ENCODE data around the gene TFDP1. TPM values are rescaled to one million over a fixed set of nuclear protein-coding genes. Genes with fewer than 3 reads are reported as not detected.
A peak's percentile ranks its signal among the peaks of the same experiment; 100 is the strongest.
"Not testable (repeated sequence)": the region's sequence is repeated elsewhere in the genome, so short reads cannot be mapped to it uniquely, and the experiment has no call there.

Gene TFDP1
- total and polyA plus RNA-seq, 5 donors from 2014 or later = 31.1 to 64.3 (median 39.8) TPM

- Mint-ChIP-seq H3K27me3 (no peaks in the 10 kb centered on the region), H3K27ac (no peak overlapping the region), H3K9me3 (peaks cover 0 to 2% (median 0%) of the 10 kb centered on the region in 7 donors), H3K36me3 (peaks cover 19% of the 10 kb centered on the region), H3K4me1 (peaks cover 0 to 4% (median 0%) of the 10 kb centered on the region in 4 donors), H3K4me3 (no peak overlapping the region)
- Histone ChIP-seq H3K36me3 (ENCODE audit: control insufficient read depth, insufficient read depth, low read length) (peaks cover 5% of the 10 kb centered on the region), H3K27me3 (ENCODE audit: control insufficient read depth, insufficient read depth, low read length) (no peaks in the 10 kb centered on the region), H3K27ac (ENCODE audit: insufficient read depth, low read length, poor library complexity, severe bottlenecking) (no peak overlapping the region), H3K9me3 (ENCODE audit: control insufficient read depth in 2 of 2, low read length in 2 of 2) (no peaks in the 10 kb centered on the region), H3K4me3 (ENCODE audit: low read depth, low read length) (no peak overlapping the region), H3K4me1 (ENCODE audit: control insufficient read depth, insufficient read depth, low read length, poor library complexity, severe bottlenecking) (no peaks in the 10 kb centered on the region)
- ATAC-seq (ENCODE audit: low read depth in 2 of 2) (no peak), DNase-seq (no peak)
These were observed 35.7 kb downstream of the TFDP1 start for GRCh38 chr13:113620036-113620796.

GRCh38 chr13:113621046-113621445 lies 36.5 kb downstream of the TFDP1 start:
- H3K27ac Mint-ChIP-seq = peak overlapping the region in 2 of 3 donors; percentile 18 to 33

GRCh38 chr13:113621498-113621897 lies 36.9 kb downstream of the TFDP1 start:
- H3K36me3 ChIP-seq (ENCODE audit: control insufficient read depth, insufficient read depth, low read length); H3K27me3 ChIP-seq (ENCODE audit: control insufficient read depth, insufficient read depth, low read length); H3K9me3 ChIP-seq (ENCODE audit: control insufficient read depth in 2 of 2, low read length in 2 of 2); H3K4me1 Mint-ChIP-seq; H3K27ac ChIP-seq (ENCODE audit: insufficient read depth, low read length, poor library complexity, severe bottlenecking); DNase-seq; ATAC-seq (ENCODE audit: low read depth in 2 of 2); H3K4me1 ChIP-seq (ENCODE audit: control insufficient read depth, insufficient read depth, low read length, poor library complexity, severe bottlenecking); H3K4me3 Mint-ChIP-seq; H3K9me3 Mint-ChIP-seq; H3K4me3 ChIP-seq (ENCODE audit: low read depth, low read length); H3K27me3 Mint-ChIP-seq: not testable (repeated sequence)
- Mint-ChIP-seq H3K27ac (peak overlapping the region in 1 of 3 donors; percentile 33), H3K36me3 (peaks cover 19% of the 10 kb centered on the region)

More at GRCh38 chr13:113621046-113621445, 36.5 kb downstream of the TFDP1 start:
- ATAC-seq (ENCODE audit: low read depth in 2 of 2) (no peak), DNase-seq (no peak)
- Histone ChIP-seq H3K4me3 (ENCODE audit: low read depth, low read length) (no peak overlapping the region), H3K9me3 (ENCODE audit: control insufficient read depth in 2 of 2, low read length in 2 of 2) (no peaks in the 10 kb centered on the region), H3K36me3 (ENCODE audit: control insufficient read depth, insufficient read depth, low read length) (peaks cover 5% of the 10 kb centered on the region), H3K27ac (ENCODE audit: insufficient read depth, low read length, poor library complexity, severe bottlenecking) (no peak overlapping the region), H3K4me1 (ENCODE audit: control insufficient read depth, insufficient read depth, low read length, poor library complexity, severe bottlenecking) (no peaks in the 10 kb centered on the region), H3K27me3 (ENCODE audit: control insufficient read depth, insufficient read depth, low read length) (no peaks in the 10 kb centered on the region)
- H3K4me1 Mint-ChIP-seq = peaks cover 0 to 4% (median 0%) of the 10 kb centered on the region in 4 donors
- peaks cover 0 to 2% (median 0%) of the 10 kb centered on the region in 7 donors for H3K9me3 Mint-ChIP-seq
- H3K4me3 Mint-ChIP-seq = no peak overlapping the region
- no peaks in the 10 kb centered on the region for H3K27me3 Mint-ChIP-seq
- H3K36me3 Mint-ChIP-seq = peaks cover 19% of the 10 kb centered on the region

GRCh38 chr13:113621986-113622550 lies 37.5 kb downstream of the TFDP1 start:
- peaks cover 19% of the 10 kb centered on the region for H3K36me3 Mint-ChIP-seq
- H3K27me3 Mint-ChIP-seq; H3K27me3 ChIP-seq (ENCODE audit: control insufficient read depth, insufficient read depth, low read length); H3K9me3 ChIP-seq (ENCODE audit: control insufficient read depth in 2 of 2, low read length in 2 of 2); ATAC-seq (ENCODE audit: low read depth in 2 of 2); DNase-seq; H3K4me1 Mint-ChIP-seq; H3K36me3 ChIP-seq (ENCODE audit: control insufficient read depth, insufficient read depth, low read length); H3K27ac Mint-ChIP-seq; H3K9me3 Mint-ChIP-seq; H3K27ac ChIP-seq (ENCODE audit: insufficient read depth, low read length, poor library complexity, severe bottlenecking); H3K4me3 ChIP-seq (ENCODE audit: low read depth, low read length); H3K4me3 Mint-ChIP-seq; H3K4me1 ChIP-seq (ENCODE audit: control insufficient read depth, insufficient read depth, low read length, poor library complexity, severe bottlenecking): not testable (repeated sequence)

GRCh38 chr13:113622791-113623490 lies 38.4 kb downstream of the TFDP1 start:
- H3K4me1 ChIP-seq (ENCODE audit: control insufficient read depth, insufficient read depth, low read length, poor library complexity, severe bottlenecking) = no peaks in the 10 kb centered on the region
- peaks cover 5% of the 10 kb centered on the region for H3K36me3 ChIP-seq (ENCODE audit: control insufficient read depth, insufficient read depth, low read length)
- no peaks in the 10 kb centered on the region for H3K9me3 ChIP-seq (ENCODE audit: control insufficient read depth in 2 of 2, low read length in 2 of 2)
- Mint-ChIP-seq H3K36me3 (peaks cover 18% of the 10 kb centered on the region), H3K9me3 (peaks cover 0 to 2% (median 0%) of the 10 kb centered on the region in 7 donors), H3K4me1 (peaks cover 0 to 4% (median 0%) of the 10 kb centered on the region in 4 donors), H3K27me3 (no peaks in the 10 kb centered on the region), H3K27ac (no peak overlapping the region), H3K4me3 (no peak overlapping the region)
- no peak overlapping the region for H3K27ac ChIP-seq (ENCODE audit: insufficient read depth, low read length, poor library complexity, severe bottlenecking)
- DNase-seq = no peak
- no peak overlapping the region for H3K4me3 ChIP-seq (ENCODE audit: low read depth, low read length)
- ATAC-seq (ENCODE audit: low read depth in 2 of 2) = no peak
- no peaks in the 10 kb centered on the region for H3K27me3 ChIP-seq (ENCODE audit: control insufficient read depth, insufficient read depth, low read length)

- no peak for ATAC-seq (ENCODE audit: low read depth in 2 of 2)
- no peaks in the 10 kb centered on the region for H3K4me1 ChIP-seq (ENCODE audit: control insufficient read depth, insufficient read depth, low read length, poor library complexity, severe bottlenecking)
- Mint-ChIP-seq H3K4me3 (no peak overlapping the region), H3K4me1 (peaks cover 0 to 1% (median 0%) of the 10 kb centered on the region in 4 donors), H3K36me3 (peaks cover 15% of the 10 kb centered on the region), H3K9me3 (peaks cover 0 to 3% (median 0%) of the 10 kb centered on the region in 7 donors), H3K27ac (peak overlapping the region in 1 of 3 donors; percentile 60), H3K27me3 (no peaks in the 10 kb centered on the region)
- no peak overlapping the region for H3K4me3 ChIP-seq (ENCODE audit: low read depth, low read length)
- no peak overlapping the region for H3K27ac ChIP-seq (ENCODE audit: insufficient read depth, low read length, poor library complexity, severe bottlenecking)
- no peaks in the 10 kb centered on the region for H3K9me3 ChIP-seq (ENCODE audit: control insufficient read depth in 2 of 2, low read length in 2 of 2)
- no peak for DNase-seq
- H3K36me3 ChIP-seq (ENCODE audit: control insufficient read depth, insufficient read depth, low read length) = peaks cover 5% of the 10 kb centered on the region
- no peaks in the 10 kb centered on the region for H3K27me3 ChIP-seq (ENCODE audit: control insufficient read depth, insufficient read depth, low read length)
These were observed 39.1 kb downstream of the TFDP1 start for GRCh38 chr13:113623491-113624234.

GRCh38 chr13:113624235-113624587 lies 39.7 kb downstream of the TFDP1 start:
- no peaks in the 10 kb centered on the region for H3K4me1 ChIP-seq (ENCODE audit: control insufficient read depth, insufficient read depth, low read length, poor library complexity, severe bottlenecking)
- H3K27ac Mint-ChIP-seq = peak overlapping the region in 2 of 3 donors; percentile 60 to 83
- no peaks in the 10 kb centered on the region for H3K27me3 Mint-ChIP-seq
- no peak overlapping the region for H3K27ac ChIP-seq (ENCODE audit: insufficient read depth, low read length, poor library complexity, severe bottlenecking)
- H3K36me3 ChIP-seq (ENCODE audit: control insufficient read depth, insufficient read depth, low read length) = peaks cover 6% of the 10 kb centered on the region
- H3K27me3 ChIP-seq (ENCODE audit: control insufficient read depth, insufficient read depth, low read length) = no peaks in the 10 kb centered on the region
- no peak for DNase-seq
- ATAC-seq (ENCODE audit: low read depth in 2 of 2) = no peak
- H3K4me1 Mint-ChIP-seq = no peaks in the 10 kb centered on the region
- no peak overlapping the region for H3K4me3 ChIP-seq (ENCODE audit: low read depth, low read length)
- peaks cover 15% of the 10 kb centered on the region for H3K36me3 Mint-ChIP-seq
- H3K4me3 Mint-ChIP-seq = no peak overlapping the region
- peaks cover 0 to 3% (median 0%) of the 10 kb centered on the region in 7 donors for H3K9me3 Mint-ChIP-seq
- H3K9me3 ChIP-seq (ENCODE audit: control insufficient read depth in 2 of 2, low read length in 2 of 2) = no peaks in the 10 kb centered on the region

Measured in CD4-positive, CD25-positive, alpha-beta regulatory T cell (primary cell).